Osteoblast (primary cell): ENCODE data around the gene DUSP6. TPM values are rescaled to one million over a fixed set of nuclear protein-coding genes. Genes with fewer than 3 reads are reported as not detected.

Experiments used
- DNase-seq: peaks from one replicate; pipeline ENCODE4 v3.0.0; 2011; ENCODE audit warnings: low spot score, mixed read lengths; ENCODE audit not compliant: insufficient read length; ENCODE audit errors: missing footprints
- H2AFZ ChIP-seq: 2 replicates; pipeline ENCODE4 v1.6.0; 2011; ENCODE audit warnings: mild to moderate bottlenecking, low read length
- H3K27ac ChIP-seq: 2 replicates; pipeline ENCODE4 v1.5.1; 2011; ENCODE audit warnings: mild to moderate bottlenecking, low read depth, low read length, moderate library complexity
- H3K27me3 ChIP-seq: 2 replicates; pipeline ENCODE4 v1.6.0; 2012; ENCODE audit warnings: mild to moderate bottlenecking, control low read depth, inconsistent platforms, low read length, moderate library complexity; ENCODE audit not compliant: insufficient read depth
- H3K36me3 ChIP-seq: 2 replicates; pipeline ENCODE4 v1.5.1; 2011; ENCODE audit warnings: mild to moderate bottlenecking, low read length, control low read depth, moderate library complexity; ENCODE audit not compliant: insufficient read depth
- H3K4me1 ChIP-seq: 2 replicates; pipeline ENCODE4 v1.5.1; 2011; ENCODE audit warnings: mild to moderate bottlenecking, low read length, control low read depth, moderate library complexity; ENCODE audit not compliant: insufficient read depth
- H3K4me2 ChIP-seq: 2 replicates; pipeline ENCODE4 v1.6.0; 2011; ENCODE audit warnings: mild to moderate bottlenecking, low read length; ENCODE audit not compliant: insufficient read depth
- H3K4me3 ChIP-seq: fragments of 200-600 bp; sonication (generic); 3 replicates; pipeline ENCODE4 v1.5.1; 2012; ENCODE audit warnings: mild to moderate bottlenecking, low read length, inconsistent platforms; ENCODE audit not compliant: insufficient read depth
- H3K79me2 ChIP-seq: 2 replicates; pipeline ENCODE4 v1.6.0; 2012; ENCODE audit warnings: mild to moderate bottlenecking, low read length, control low read depth, inconsistent platforms; ENCODE audit not compliant: insufficient read depth
- H3K9me3 ChIP-seq: 2 replicates; pipeline ENCODE4 v1.5.1; 2011; ENCODE audit warnings: low read depth, low read length, control low read depth
- H4K20me1 ChIP-seq: 2 replicates; pipeline ENCODE4 v1.6.0; 2012; ENCODE audit warnings: mild to moderate bottlenecking, low read length, control low read depth; ENCODE audit not compliant: insufficient read depth
- CTCF ChIP-seq: IDR thresholded peaks from 2 replicates; pipeline ENCODE4 v1.5.1; 2011; ENCODE audit warnings: mild to moderate bottlenecking, low read depth, low read length, moderate library complexity; ENCODE audit errors: extremely low read depth
- total RNA-seq: library from RNA; depleted of rRNA; stranded (reverse); fragments of >200 nt; gene quantifications from 2 replicates; pipeline ENCODE4 v1.2.3, GENCODE V29; 2012

DUSP6 gene
- total RNA-seq, 1 donor, result 30.0 TPM

- TF ChIP-seq CTCF, result no peak
- Histone ChIP-seq H3K27ac (peak overlapping the region; percentile 90), H3K79me2 (peaks cover 72% of the 10 kb centered on the region), H2AFZ (peak overlapping the region; percentile 24), H3K36me3 (peaks cover 34% of the 10 kb centered on the region), H3K4me1 (peaks cover 46% of the 10 kb centered on the region), H3K9me3 (no peaks in the 10 kb centered on the region), H4K20me1 (peaks cover 24% of the 10 kb centered on the region), H3K4me3 (peak overlapping the region; percentile 94), H3K27me3 (no peaks in the 10 kb centered on the region), H3K4me2 (peak overlapping the region; percentile 91)
- no peak for DNase-seq
Measured at GRCh38 chr12:89351489-89352241, 636 bp downstream of the DUSP6 start.

- peak; percentile 81 for DNase-seq
- Histone ChIP-seq H2AFZ (no peak overlapping the region), H3K27me3 (no peaks in the 10 kb centered on the region), H3K4me1 (peaks cover 51% of the 10 kb centered on the region), H3K4me2 (peak overlapping the region; percentile 91), H3K27ac (peak overlapping the region; percentile 90), H3K4me3 (peak overlapping the region; percentile 94), H3K36me3 (peaks cover 34% of the 10 kb centered on the region), H3K9me3 (no peaks in the 10 kb centered on the region), H4K20me1 (peaks cover 24% of the 10 kb centered on the region), H3K79me2 (peaks cover 68% of the 10 kb centered on the region)
- TF ChIP-seq CTCF, result no peak
Measured at GRCh38 chr12:89350630-89351488, 1.4 kb downstream of the DUSP6 start.

GRCh38 chr12:89350260-89350629 lies 2.1 kb downstream of the DUSP6 start:
- TF ChIP-seq CTCF, result no peak
- H2AFZ ChIP-seq, result no peak overlapping the region
- H3K27ac ChIP-seq, result peak overlapping the region; percentile 90
- H3K4me2 ChIP-seq, result peak overlapping the region; percentile 91
- peak overlapping the region; percentile 94 for H3K4me3 ChIP-seq
- H3K27me3 ChIP-seq, result no peaks in the 10 kb centered on the region
- peaks cover 24% of the 10 kb centered on the region for H4K20me1 ChIP-seq
- H3K79me2 ChIP-seq, result peaks cover 61% of the 10 kb centered on the region
- DNase-seq, result no peak
- H3K9me3 ChIP-seq, result no peaks in the 10 kb centered on the region
- peaks cover 50% of the 10 kb centered on the region for H3K4me1 ChIP-seq
- peaks cover 34% of the 10 kb centered on the region for H3K36me3 ChIP-seq

- Histone ChIP-seq H3K4me3 (peak overlapping the region; percentile 94), H4K20me1 (peaks cover 24% of the 10 kb centered on the region), H3K9me3 (no peaks in the 10 kb centered on the region), H3K36me3 (peaks cover 34% of the 10 kb centered on the region), H3K4me2 (peak overlapping the region; percentile 91), H2AFZ (no peak overlapping the region), H3K27me3 (no peaks in the 10 kb centered on the region), H3K4me1 (peaks cover 45% of the 10 kb centered on the region), H3K79me2 (peaks cover 57% of the 10 kb centered on the region), H3K27ac (peak overlapping the region; percentile 90)
- TF ChIP-seq CTCF, result no peak
- DNase-seq, result peak; percentile 91
Measured at GRCh38 chr12:89349814-89350213, 2.5 kb downstream of the DUSP6 start.
